UCSD-AML1 (cell line): Measurements from ENCODE around the gene PDE8B.

ENCODE experiments used
- DNase-seq: peaks from one replicate; lab custom pipeline; 2025; ENCODE audit not compliant: unreplicated experiment; lab: John Stamatoyannopoulos, UW

The PDE8B gene

DNA sequence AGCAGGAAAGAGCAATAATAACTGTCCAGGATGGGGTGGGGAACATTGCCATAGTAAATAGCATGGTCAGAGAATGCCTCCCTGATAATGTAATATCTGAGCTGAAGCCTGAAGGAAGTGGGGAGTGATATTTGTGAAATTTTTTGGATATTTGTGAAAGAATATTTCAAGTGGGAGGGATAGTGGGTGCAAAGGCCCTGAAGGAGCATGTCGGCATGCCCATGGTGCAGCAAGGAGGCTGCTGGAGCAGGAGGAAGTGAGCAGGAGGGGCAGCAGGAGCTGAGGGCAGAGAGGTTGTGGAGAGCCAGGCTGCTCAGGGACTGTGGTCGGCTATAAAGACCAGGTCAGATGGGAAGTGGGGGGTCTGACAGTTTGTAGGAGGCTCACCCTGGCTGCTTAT is 21.1 kb upstream of the PDE8B start:
- no peak for DNase-seq

DNA sequence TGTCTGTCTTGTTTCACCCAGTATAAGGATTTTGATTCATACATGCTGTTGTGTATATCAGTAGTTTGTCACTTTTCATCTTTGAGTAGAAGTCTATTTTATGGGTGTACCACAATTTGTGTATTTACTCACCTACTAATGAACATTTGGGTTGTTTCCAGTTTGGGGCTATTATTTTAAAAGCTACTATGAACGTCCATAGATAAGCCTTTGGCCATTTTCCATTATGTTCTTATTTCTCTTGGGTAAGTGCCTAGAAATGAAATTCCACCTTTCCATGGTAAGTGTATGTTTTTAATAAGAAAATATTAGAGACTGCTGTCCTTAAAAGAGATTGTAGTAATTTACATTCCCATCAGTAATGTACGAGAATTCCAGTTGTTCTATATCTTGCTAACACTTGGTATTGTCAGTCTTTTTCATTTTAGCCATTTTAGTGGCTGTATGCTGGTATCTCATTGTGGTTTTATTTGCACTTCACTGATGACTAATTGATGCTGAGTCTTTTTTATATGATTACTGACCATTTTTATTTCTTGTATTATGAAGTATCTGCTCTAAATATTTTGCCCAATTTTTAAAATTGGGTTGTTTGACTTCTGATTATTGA is 17.9 kb upstream of the PDE8B start:
- DNase-seq, result no peak

GRCh38 chr5:77194762-77195161 is 15.7 kb upstream of the PDE8B start:
- DNase-seq, result no peak

DNA sequence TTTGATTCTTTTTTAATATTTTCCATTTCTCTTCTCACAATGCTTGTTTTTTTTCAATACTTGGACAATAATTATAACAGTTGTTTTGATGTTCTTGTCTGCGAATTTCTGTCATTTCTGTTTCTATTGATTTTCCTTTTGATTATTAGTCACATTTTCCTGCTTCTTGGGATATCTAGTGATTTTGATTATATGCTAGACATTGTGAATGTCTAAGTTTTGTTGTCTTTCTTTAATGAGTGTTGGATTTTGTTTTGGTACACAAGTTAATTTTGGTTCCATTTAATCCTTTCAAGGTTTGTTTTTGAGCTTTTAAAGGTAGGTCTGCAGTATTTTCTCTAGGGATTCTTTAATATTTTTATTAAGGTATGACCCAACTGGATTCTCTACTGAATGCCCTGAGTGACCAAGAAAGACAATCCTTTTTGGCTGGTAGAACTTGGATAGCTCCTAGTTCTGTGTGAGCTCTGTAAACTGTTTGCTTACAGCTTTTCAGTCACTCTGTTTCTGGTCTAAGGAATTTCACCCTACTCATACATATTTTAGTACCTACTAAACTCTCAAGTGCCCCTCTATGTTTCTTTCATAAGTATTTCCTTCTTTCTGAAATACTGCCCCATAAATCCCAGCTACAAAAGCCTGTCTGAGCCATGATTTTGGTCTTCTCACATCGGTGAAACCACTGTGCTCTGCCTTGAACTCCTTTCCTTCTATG is 12.5 kb upstream of the PDE8B start:
- DNase-seq, result no peak

- DNase-seq, result no peak
These were observed 9.8 kb upstream of the PDE8B start for GRCh38 chr5:77200663-77201062.

- no peak for DNase-seq
These were observed 8.3 kb upstream of the PDE8B start for GRCh38 chr5:77202145-77202544.

GRCh38 chr5:77204967-77205366 is 5.5 kb upstream of the PDE8B start:
- no peak for DNase-seq

DNA sequence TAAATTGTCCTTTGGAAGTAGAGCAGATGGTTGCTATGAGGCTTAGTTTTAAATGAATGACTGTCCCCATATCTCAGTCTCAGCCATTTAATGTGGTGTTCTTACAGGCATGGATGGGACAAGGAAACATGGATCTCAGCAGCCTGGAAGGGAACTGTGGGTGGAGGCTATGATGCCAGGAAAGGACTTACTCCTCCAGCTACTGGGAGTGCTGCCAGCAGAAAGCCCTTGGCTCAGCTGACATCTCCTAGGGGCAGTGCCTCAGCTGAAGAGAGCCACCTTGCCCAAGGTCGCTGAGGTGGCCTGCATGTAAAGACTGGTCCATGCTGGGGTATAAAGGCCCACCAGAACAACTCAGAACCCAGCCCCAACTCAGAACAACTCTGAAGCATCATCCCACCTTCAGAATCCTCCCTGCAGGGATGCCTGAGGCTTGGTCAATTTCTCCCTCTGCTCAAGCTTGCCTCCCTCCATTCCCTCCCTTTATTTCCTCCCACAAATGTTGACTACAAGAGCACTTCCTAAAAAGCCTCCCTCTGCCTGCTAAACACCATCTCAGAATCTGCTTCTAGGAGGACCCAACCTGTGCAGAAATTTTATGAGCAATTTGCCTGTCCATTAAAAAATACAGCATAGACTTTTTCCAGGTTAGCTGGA is 1.8 kb upstream of the PDE8B start:
- DNase-seq, result no peak

DNA sequence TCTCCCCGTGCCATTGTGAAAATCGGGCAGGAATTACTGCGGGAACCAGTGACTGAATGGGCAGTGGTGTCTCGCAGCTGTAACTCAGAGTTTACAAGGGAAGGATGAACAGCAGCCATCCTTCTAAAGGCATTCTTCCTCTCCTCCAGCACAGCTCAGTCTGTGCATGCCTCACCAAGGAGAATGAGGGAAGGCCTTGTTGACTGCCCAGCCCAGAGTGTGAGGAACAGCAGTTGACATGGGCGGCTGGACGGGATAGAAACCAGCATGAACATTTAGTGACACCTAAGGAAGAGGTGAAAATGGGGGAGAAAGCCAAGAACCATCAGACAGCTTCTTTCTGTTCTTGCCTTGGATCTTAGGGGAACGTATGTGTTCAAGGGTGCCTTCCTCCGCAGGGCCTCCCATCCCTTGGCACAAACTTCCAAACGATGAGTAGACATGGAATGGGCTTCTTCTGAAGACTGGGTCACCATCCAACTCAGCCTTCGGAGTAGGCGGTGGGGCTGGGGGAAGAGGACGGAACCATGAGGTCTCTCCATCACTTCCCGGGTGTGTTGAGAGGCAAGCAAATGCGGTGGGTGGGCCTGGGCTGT is 887 bp upstream of the PDE8B start:
- no peak for DNase-seq

DNA sequence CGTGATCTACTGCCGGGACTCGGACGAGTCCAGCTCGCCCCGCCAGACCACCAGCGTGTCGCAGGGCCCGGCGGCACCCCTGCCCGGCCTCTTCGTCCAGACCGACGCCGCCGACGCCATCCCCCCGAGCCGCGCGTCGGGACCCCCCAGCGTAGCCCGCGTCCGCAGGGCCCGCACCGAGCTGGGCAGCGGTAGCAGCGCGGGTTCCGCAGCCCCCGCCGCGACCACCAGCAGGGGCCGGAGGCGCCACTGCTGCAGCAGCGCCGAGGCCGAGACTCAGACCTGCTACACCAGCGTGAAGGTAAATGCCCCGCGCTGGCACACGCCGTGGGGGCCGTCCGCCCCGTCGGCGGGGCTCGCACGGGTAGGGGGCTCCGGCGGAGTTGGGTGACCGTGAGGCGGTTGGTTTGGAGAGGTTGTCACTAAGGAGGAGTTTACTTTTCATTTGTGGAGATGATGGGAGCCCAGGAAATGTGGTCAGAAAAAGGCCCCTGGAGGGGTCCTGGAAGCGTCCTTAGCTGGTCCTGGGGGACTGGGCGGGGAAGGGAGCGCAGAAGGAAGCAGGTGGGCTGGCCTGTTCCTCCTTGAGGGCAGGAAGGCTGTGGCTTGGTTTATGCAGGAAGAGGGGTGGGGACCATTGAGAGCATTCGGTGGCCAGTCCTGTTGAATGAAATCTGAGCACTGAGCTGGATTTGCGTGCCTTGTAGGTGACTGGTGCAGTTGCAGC is 647 bp downstream of the PDE8B start:
- peak; percentile 25 for DNase-seq

- DNase-seq, result no peak
These were observed 1.2 kb downstream of the PDE8B start for GRCh38 chr5:77211691-77212047.

- no peak for DNase-seq
These were observed 3.1 kb downstream of the PDE8B start for GRCh38 chr5:77213601-77214000.

GRCh38 chr5:77214151-77214550 is 3.7 kb downstream of the PDE8B start:
- DNase-seq, result no peak

GRCh38 chr5:77218263-77218662 is 7.8 kb downstream of the PDE8B start:
- no peak for DNase-seq

- no peak for DNase-seq
These were observed 10.6 kb downstream of the PDE8B start for GRCh38 chr5:77221115-77221514.

DNA sequence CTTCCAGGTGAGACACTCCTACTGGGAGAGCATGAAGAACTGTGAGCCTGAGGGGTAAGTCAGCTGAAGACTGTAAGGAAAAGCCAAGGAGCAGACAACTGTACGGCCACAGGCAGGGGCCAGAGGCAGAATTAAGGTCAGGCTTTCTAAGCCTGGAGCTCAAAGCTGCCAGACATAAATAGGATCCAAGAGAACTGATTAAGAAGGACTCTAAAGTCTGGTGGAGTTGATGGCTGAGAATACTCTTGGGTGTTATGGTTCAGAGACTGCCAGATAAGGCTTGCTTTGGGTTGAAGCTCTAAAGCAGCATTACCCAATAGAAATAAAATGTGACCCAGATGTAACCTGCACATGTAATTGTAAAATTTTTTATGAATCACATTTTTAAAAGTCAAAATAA is 12.2 kb downstream of the PDE8B start:
- no peak for DNase-seq

- no peak for DNase-seq
These were observed 13.2 kb downstream of the PDE8B start for GRCh38 chr5:77223653-77224052.

DNA sequence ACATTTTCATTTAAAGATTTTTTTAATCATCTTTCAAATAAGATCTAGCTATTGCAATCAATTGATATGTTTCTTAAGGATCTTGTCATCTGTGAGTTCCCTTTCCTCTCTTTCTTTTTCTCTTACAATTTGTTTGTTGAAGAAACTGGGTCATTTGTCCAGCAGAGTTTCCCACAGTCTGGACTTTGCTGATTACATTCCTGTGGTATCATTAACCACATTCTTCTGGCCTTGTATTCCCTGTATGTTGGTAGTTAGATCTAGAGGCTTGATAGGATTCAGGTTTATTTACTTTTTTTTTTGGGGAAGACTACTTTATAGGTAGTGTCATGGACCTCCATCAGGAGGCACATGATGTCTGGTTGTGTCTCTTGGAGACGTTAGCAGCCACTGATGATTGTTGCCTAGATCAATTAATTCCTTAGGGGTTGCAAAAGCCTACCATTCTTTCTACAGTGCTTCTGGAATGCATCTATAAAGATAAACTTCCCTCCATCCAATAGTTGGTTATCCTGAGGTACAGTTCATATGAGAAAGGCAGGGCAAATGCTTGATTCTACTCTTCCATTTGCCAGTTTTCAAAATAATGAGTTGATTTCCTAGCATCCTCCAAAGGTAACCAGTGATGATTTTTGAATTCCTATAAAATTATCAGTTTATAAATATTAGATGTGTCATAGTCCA is 14.3 kb downstream of the PDE8B start:
- DNase-seq, result no peak

DNA sequence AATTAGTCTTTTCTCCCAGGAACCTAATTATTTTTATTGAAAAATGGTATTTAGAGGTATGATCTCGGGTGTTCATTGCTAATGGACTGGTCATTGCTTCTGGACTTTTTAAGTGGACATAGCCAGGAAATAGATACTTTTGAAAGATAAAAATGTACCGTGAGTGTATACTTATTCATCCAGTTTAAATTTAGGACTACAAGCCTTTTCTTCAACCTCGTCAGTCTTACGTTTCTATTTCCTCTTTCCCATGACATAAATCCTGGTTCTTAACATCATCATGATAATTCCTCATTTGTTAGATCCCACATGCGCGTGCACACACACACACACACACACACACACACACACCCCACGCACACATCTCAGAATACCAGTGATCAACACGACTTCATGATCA is 15.1 kb downstream of the PDE8B start:
- no peak for DNase-seq

DNA sequence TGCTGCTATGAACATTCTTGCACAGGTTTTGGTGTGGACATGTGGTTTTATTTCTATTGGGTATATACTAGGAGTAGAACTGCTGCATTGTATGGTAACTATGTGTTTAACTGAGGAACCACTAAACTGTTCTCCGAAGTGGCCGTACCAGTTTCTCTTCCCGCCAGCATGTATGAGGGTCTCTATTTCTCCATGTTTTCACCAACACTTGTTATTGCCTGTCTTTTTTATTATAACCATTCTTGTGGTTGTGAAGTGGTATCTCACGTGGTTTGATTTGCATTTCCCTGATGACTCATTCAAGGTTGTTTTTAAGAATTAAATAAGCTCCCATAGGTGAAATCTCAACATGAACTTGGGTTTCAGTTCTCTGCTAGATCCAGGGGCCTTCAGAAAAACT is 19.4 kb downstream of the PDE8B start:
- DNase-seq, result no peak
